ENCODE data around the gene GAPDHS.

GAPDHS gene

DNA sequence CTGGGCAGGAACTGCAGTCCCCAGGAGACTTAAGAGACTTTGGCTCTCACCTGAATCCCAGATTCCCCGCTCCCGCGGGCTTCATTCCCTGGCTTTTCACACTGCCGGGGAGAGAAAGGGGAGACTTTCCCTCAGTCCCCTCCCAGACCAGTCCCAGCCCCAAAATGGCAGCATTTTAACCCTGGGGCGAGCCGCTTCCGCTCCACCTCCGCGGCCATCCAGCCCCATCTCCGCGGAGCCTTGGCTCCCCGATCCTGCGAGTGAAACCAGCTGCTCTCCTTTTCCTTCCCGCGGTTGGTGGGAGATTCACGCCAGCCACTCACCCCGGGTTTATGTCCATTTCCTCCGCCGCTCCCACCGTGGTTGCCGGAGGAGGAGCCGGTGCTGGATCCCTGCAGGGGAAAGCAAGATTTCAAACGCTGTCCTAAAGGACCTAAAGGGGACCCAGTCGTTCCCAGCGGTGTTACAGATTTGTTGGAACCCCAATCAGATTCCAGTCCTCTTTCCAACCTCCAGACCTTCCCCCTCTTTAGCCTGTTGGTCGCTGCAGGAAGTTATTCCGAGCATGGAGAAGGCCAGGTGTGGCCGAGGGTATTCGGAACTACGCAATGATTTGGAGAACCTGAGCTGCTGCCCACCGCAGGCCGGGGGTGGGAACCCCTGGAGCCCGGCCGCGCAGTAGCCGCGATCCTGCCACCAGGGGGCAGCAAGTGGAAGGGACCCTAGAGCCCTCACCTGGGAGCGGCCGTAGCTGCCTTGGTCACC lies 23.2 kb upstream of the GAPDHS start:
- no peak for DNase-seq (ENCODE audit: low read depth)
- H3K4me3 ChIP-seq (ENCODE audit: low read depth, low read length) = no peak overlapping the region
- TF ChIP-seq CTCF (IDR thresholded peaks at IDR 0.05; ENCODE audit: control insufficient read depth, extremely low read depth, insufficient read depth) = peak; percentile 80

DNA sequence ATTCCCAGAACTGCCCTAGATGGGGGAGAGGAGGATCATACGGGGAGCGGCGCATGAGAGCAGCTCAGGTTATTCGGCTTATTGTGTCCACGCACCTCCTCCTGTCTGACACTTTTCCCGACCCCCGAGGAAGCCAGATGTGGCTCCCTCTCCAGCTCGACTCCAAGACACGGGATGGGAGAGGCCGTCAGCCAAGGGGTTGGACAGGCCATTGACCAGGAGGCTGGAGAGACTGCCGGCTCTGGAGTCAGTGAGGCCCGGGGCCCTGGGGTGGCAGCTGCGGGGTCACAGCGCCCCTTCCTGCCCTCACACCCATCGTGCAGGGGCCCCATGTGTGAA lies 22.7 kb upstream of the GAPDHS start:
- H3K4me3 ChIP-seq (ENCODE audit: low read depth, low read length) = no peak overlapping the region
- no peak for DNase-seq (ENCODE audit: low read depth)
- TF ChIP-seq CTCF (IDR thresholded peaks at IDR 0.05; ENCODE audit: control insufficient read depth, extremely low read depth, insufficient read depth) = no peak

DNA sequence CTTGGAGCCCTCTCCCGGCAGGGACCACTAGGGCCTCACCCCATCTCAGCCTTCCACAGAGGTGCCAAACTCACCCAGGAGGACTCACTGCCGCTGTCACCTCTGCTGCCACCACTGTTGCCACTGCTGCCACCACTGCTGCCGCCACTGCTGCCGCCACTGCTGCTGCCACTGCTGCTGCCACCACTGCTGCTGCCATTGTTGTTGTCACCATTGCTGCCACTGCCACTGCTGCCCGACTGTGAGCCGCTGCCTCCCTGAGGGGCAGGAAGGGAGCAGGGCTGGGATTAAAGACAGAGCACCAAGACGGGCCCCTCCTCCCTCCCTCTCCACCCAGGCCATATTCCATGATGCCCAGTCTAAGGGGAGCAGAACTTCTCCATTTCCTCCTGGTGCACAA lies 21.9 kb upstream of the GAPDHS start:
- no peak for DNase-seq (ENCODE audit: low read depth)
- TF ChIP-seq CTCF (IDR thresholded peaks at IDR 0.05; ENCODE audit: control insufficient read depth, extremely low read depth, insufficient read depth) = no peak
- H3K4me3 ChIP-seq (ENCODE audit: low read depth, low read length) = no peak overlapping the region

DNA sequence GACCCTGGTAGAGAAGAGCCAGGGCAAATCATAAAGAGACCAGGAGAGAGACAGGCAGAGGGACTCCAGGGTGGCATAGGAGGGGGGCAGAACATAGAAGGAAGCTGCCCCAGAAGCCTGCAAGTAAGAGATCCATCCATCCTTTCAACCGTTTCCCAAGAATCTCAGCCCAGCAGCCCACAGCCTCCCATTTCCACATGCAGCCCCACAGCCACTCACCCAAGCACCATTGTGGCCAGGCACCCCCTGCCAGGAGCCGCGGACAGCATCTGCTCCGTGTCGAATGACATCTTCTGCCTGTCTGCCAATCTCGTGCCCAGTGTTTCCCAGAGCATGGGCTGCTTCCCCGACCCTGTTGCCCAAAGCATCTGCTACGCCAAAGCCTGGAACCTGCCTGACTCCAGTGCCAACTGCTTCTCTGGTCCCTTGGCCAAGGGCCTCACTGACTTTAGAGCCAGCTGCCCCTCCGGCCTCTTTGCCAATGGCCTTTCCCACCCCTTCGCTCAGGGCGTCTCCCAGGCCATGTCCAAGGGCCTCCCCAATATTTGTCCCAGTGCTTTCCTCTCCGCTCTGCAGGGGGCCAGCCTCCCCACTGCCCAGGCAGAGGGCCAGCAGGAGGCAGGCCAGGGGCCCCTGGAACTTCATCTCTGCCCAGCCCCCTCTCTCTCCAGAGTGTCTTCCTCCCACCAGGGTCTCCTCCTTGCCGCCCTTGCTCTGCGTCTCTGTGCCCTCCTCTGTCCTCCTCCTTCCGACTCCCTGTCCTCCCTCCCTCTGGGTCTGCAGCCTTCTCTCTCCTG lies 20.2 kb upstream of the GAPDHS start:
- no peak overlapping the region for H3K4me3 ChIP-seq (ENCODE audit: low read depth, low read length)
- TF ChIP-seq CTCF (IDR thresholded peaks at IDR 0.05; ENCODE audit: control insufficient read depth, extremely low read depth, insufficient read depth) = no peak

DNA sequence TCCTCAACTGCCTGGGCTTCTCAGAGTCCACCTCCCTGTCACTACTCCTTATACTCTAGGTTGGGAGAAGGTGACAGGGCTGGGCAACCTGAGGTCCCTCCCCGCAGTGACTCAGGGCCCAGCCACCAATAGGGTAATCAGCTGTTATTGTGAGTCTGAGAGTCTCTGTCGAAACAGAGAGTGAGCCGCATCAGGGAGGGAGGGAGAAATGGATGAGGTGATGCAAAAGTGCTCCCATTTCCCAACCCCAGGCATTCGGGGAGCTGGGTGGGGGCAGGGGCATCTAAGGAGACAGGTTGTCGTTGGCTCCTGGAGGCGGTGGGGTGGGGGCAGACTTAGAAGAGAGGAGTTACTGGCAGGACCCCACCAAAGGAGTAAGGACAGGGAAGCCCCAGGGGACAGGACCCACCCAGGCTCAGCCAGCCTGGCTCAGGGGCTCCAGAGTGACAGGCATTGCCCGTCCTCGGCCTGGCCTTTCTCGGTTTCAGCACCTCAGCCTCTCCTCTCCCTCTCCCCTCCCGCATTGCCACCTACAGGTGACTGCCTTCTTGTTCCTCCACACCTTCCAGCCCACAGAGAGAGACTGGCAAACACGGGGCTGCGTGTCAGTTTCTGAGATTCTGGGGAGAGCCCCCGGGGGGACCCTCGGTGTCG lies 19.5 kb upstream of the GAPDHS start, which contains the start of gene DMKN:
TSS of gene DMKN (minus strand) at position 22 of the 654 bp plus-strand sequence. CDS start 174 bp downstream, outside the sequence.
- 0 out of 2 replicates have a peak, but pooled peaks have one; percentile 14 for TF ChIP-seq CTCF (IDR thresholded peaks at IDR 0.05; ENCODE audit: control insufficient read depth, extremely low read depth, insufficient read depth)
- no peak within 1 kb of the TSS for H3K4me3 ChIP-seq (ENCODE audit: low read depth, low read length)
- no peak for DNase-seq (ENCODE audit: low read depth)

More for the DNA sequence above, 20.2 kb upstream of the GAPDHS start:
- no peak for DNase-seq (ENCODE audit: low read depth)

DNA sequence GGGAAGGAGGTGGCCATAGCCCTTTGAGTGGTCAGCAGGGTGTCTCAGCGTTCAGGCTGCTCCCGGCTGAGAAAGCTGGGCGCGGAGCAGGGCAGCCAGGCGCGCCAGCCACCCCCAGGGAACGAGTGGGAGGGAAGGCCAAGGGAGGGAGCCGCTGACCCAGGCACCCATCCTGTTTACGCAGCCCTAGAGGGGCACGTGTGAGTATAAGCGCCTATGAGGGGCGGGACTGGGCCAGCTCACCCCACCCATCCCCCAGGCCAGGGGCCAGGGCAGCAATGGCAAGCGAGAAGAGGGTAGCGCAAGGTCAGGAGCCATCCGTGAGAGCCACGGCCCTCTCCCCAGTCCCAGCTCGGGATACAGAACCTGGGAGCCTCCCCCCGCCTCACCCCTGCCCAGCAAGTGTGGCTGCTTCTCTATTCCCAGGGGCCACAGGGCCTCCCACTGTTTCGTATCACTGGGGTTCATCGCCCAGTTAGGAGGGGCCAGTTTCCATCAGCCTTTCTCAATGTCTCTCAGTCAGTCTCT lies 18.9 kb upstream of the GAPDHS start:
- no peak overlapping the region for H3K4me3 ChIP-seq (ENCODE audit: low read depth, low read length)
- TF ChIP-seq CTCF (IDR thresholded peaks at IDR 0.05; ENCODE audit: control insufficient read depth, extremely low read depth, insufficient read depth) = no peak
- DNase-seq (ENCODE audit: low read depth) = no peak

All from LNCaP clone FGC (cell line).